GM21528 (cell line): ENCODE results near the gene ADD1.
A peak's percentile ranks its signal among the peaks of the same experiment; 100 is the strongest.

Source experiments
- ATAC-seq: cut with Tn5 transposase; IDR thresholded peaks from one replicate; pipeline ENCODE4 v1.9.1; 2021; ENCODE audit warnings: mild to moderate bottlenecking, moderate library complexity; ENCODE audit not compliant: unreplicated experiment, low FRiP score

Gene ADD1

GRCh38 chr4:2843263-2843940 lies at the start of gene ADD1:
Gene ADD1, plus strand, starts transcription at chr4:2843844. Its CDS starts 32,072 bp downstream, at chr4:2875916.
- ATAC-seq, result peak; percentile 79

GRCh38 chr4:2794486-2795299 lies 49.0 kb upstream of the ADD1 start:
- no peak for ATAC-seq

GRCh38 chr4:2795300-2795892 lies 48.2 kb upstream of the ADD1 start:
- no peak for ATAC-seq

- ATAC-seq, result no peak
These were observed 47.5 kb upstream of the ADD1 start for GRCh38 chr4:2795893-2796848.

GRCh38 chr4:2796849-2797544 lies 46.6 kb upstream of the ADD1 start:
- no peak for ATAC-seq

- ATAC-seq, result no peak
These were observed 45.9 kb upstream of the ADD1 start for GRCh38 chr4:2797545-2798305.

- no peak for ATAC-seq
These were observed 45.0 kb upstream of the ADD1 start for GRCh38 chr4:2798399-2799223.

GRCh38 chr4:2799224-2799911 lies 44.3 kb upstream of the ADD1 start:
- ATAC-seq, result no peak

GRCh38 chr4:2799971-2800690 lies 43.5 kb upstream of the ADD1 start:
- no peak for ATAC-seq

- ATAC-seq, result no peak
These were observed 42.7 kb upstream of the ADD1 start for GRCh38 chr4:2800691-2801596.

- ATAC-seq, result no peak
These were observed 40.8 kb upstream of the ADD1 start for GRCh38 chr4:2802618-2803531.

GRCh38 chr4:2803624-2804448 lies 39.8 kb upstream of the ADD1 start:
- ATAC-seq, result no peak

GRCh38 chr4:2804449-2804972 lies 39.1 kb upstream of the ADD1 start:
- no peak for ATAC-seq

GRCh38 chr4:2804973-2805501 lies 38.6 kb upstream of the ADD1 start:
- no peak for ATAC-seq
